Measurements from ENCODE around the gene SNRNP48. TPM values are rescaled to one million over a fixed set of nuclear protein-coding genes. Genes with fewer than 3 reads are reported as not detected.

The SNRNP48 gene
- total RNA-seq, 1 donor from 2014 or later = 13.3 TPM

DNA sequence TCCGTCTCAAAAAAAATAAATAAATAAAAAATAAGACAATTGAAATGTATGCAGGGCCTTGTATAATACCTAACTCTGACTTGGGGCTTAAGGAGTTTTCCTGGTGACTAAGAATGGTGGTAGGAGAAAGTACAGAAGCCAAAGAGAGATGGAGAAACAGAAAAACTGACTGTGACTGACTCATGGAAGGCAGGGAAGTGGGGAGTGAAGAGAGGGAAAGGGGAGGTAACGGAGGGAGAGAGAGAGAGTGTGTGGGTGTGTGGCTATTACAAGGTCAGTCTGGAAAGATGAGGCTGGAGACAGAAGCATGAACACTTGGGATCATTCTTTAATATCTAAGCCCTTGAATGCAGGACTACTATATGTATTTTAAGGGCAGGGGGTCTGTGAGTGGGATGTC, 38.5 kb downstream of the SNRNP48 start:
- H3K4me1 Mint-ChIP-seq (ENCODE audit: unreplicated experiment) = no peaks in the 10 kb centered on the region
- H3K4me3 Mint-ChIP-seq (ENCODE audit: unreplicated experiment) = no peak overlapping the region

DNA sequence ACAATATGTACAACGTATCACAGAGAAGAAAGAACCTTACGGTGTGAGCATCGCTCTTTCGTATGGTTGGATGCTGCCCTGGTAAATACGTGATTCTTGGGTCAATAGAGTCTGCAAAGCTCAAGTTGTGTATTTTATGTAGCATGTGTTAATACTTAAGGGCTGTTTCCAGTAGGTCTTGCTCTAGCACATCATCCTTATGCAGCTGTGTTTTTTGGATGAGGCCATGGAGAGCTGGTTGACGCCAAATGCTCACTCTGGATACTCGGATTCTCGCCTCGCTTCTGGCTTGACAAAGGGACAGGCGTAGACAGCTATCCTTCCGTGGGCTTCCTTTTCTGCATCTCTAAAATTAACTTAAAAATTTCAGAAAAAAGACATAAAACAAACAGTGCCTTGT, 38.9 kb downstream of the SNRNP48 start:
- DNase-seq (ENCODE audit: low spot score) = no peak
- H3K36me3 Mint-ChIP-seq (ENCODE audit: low read depth, unreplicated experiment) = no peaks in the 10 kb centered on the region
- H3K4me1 Mint-ChIP-seq (ENCODE audit: unreplicated experiment) = no peaks in the 10 kb centered on the region
- no peak overlapping the region for H3K27ac Mint-ChIP-seq (ENCODE audit: unreplicated experiment)
- TF ChIP-seq, protein P1, sequence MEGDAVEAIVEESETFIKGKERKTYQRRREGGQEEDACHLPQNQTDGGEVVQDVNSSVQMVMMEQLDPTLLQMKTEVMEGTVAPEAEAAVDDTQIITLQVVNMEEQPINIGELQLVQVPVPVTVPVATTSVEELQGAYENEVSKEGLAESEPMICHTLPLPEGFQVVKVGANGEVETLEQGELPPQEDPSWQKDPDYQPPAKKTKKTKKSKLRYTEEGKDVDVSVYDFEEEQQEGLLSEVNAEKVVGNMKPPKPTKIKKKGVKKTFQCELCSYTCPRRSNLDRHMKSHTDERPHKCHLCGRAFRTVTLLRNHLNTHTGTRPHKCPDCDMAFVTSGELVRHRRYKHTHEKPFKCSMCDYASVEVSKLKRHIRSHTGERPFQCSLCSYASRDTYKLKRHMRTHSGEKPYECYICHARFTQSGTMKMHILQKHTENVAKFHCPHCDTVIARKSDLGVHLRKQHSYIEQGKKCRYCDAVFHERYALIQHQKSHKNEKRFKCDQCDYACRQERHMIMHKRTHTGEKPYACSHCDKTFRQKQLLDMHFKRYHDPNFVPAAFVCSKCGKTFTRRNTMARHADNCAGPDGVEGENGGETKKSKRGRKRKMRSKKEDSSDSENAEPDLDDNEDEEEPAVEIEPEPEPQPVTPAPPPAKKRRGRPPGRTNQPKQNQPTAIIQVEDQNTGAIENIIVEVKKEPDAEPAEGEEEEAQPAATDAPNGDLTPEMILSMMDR (IDR thresholded peaks at IDR 0.05; ENCODE audit: unreplicated experiment) = no peak
- no peak overlapping the region for H3K4me3 Mint-ChIP-seq (ENCODE audit: unreplicated experiment)
- H3K27me3 Mint-ChIP-seq (ENCODE audit: unreplicated experiment) = no peaks in the 10 kb centered on the region
- no peaks in the 10 kb centered on the region for H3K9me3 Mint-ChIP-seq (ENCODE audit: unreplicated experiment)

More for the DNA sequence above, 38.5 kb downstream of the SNRNP48 start:
- no peaks in the 10 kb centered on the region for H3K27me3 Mint-ChIP-seq (ENCODE audit: unreplicated experiment)
- no peaks in the 10 kb centered on the region for H3K9me3 Mint-ChIP-seq (ENCODE audit: unreplicated experiment)
- TF ChIP-seq, protein P1 (IDR thresholded peaks at IDR 0.05; ENCODE audit: unreplicated experiment) = no peak
- no peak for DNase-seq (ENCODE audit: low spot score)
- no peaks in the 10 kb centered on the region for H3K36me3 Mint-ChIP-seq (ENCODE audit: low read depth, unreplicated experiment)
- no peak overlapping the region for H3K27ac Mint-ChIP-seq (ENCODE audit: unreplicated experiment)

DNA sequence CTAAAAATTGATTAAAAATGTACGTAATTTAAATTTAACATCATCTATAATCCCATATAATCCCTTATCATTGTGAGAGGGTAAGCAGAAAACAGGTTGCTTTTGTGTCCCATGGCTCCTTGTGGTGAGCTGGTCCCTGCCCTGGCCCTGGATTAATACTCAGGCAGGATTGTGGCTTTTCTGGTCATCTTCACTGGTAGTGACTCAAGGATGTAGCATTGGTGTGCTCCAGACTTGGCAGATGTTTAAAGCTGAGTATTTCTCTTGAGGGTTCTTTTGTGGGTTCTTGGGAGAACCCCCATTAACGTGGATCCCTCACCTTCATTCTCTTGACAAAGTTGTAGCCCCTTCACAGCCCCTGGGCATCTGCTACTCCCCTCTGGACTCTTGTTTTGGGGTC, 39.3 kb downstream of the SNRNP48 start:
- H3K27me3 Mint-ChIP-seq (ENCODE audit: unreplicated experiment) = no peaks in the 10 kb centered on the region
- DNase-seq (ENCODE audit: low spot score) = no peak
- no peak overlapping the region for H3K4me3 Mint-ChIP-seq (ENCODE audit: unreplicated experiment)

DNA sequence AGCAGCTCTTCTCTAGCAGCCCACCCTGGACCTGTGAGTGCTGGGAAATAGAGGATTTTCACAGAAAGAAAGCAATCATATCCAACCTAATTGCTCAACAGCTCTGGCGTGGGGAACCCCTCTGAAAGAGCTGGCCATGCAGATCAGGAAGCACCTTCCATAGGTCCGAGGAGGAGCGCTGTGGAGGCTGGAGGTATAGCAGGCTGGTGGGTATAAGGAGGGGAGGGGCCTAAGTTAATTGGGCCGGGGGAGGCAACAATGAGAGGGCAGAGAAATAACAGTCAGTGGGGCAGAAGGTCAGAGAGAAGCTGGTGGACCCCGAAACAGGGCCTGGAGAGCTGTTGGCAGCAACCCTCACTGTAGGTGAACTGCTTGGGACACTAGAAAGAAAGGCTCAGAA, 40.8 kb downstream of the SNRNP48 start:
- Mint-ChIP-seq H3K4me1 (ENCODE audit: unreplicated experiment) (no peaks in the 10 kb centered on the region), H3K4me3 (ENCODE audit: unreplicated experiment) (no peak overlapping the region), H3K27ac (ENCODE audit: unreplicated experiment) (no peak overlapping the region), H3K27me3 (ENCODE audit: unreplicated experiment) (no peaks in the 10 kb centered on the region), H3K36me3 (ENCODE audit: low read depth, unreplicated experiment) (no peaks in the 10 kb centered on the region), H3K9me3 (ENCODE audit: unreplicated experiment) (no peaks in the 10 kb centered on the region)
- no peak for DNase-seq (ENCODE audit: low spot score)
- TF ChIP-seq, protein P1 (IDR thresholded peaks at IDR 0.05; ENCODE audit: unreplicated experiment) = no peak

More for the DNA sequence above, 39.3 kb downstream of the SNRNP48 start:
- TF ChIP-seq, protein P1 (IDR thresholded peaks at IDR 0.05; ENCODE audit: unreplicated experiment) = no peak
- no peaks in the 10 kb centered on the region for H3K4me1 Mint-ChIP-seq (ENCODE audit: unreplicated experiment)
- no peak overlapping the region for H3K27ac Mint-ChIP-seq (ENCODE audit: unreplicated experiment)
- H3K9me3 Mint-ChIP-seq (ENCODE audit: unreplicated experiment) = no peaks in the 10 kb centered on the region
- H3K36me3 Mint-ChIP-seq (ENCODE audit: low read depth, unreplicated experiment) = no peaks in the 10 kb centered on the region

DNA sequence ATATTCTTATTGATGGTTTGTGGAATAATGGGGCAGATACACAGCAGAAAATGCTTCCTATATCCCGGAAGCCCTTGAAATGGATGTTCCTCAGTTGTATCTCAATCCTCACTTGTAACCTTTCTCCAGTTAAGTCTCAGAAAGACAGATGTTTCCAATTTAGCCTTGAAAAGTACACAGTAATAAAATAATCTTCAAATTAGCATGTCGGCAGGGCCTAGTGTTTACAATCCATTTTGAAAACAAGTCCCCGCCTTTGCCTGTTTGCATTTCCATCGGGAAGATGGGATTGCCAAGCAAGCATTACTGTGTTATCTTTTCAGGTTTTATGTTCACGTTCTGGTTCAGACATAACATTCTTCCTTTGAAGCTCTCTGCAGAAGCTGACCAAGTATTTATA, 41.5 kb downstream of the SNRNP48 start:
- Mint-ChIP-seq H3K4me3 (ENCODE audit: unreplicated experiment) (no peak overlapping the region), H3K27me3 (ENCODE audit: unreplicated experiment) (no peaks in the 10 kb centered on the region), H3K36me3 (ENCODE audit: low read depth, unreplicated experiment) (no peaks in the 10 kb centered on the region), H3K9me3 (ENCODE audit: unreplicated experiment) (no peaks in the 10 kb centered on the region), H3K4me1 (ENCODE audit: unreplicated experiment) (no peaks in the 10 kb centered on the region), H3K27ac (ENCODE audit: unreplicated experiment) (no peak overlapping the region)
- TF ChIP-seq, protein P1 (IDR thresholded peaks at IDR 0.05; ENCODE audit: unreplicated experiment) = no peak
- DNase-seq (ENCODE audit: low spot score) = no peak
